ENCODE results near the gene TNFAIP2. TPM values are rescaled to one million over a fixed set of nuclear protein-coding genes. Genes with fewer than 3 reads are reported as not detected.

The TNFAIP2 gene
- total RNA-seq, 1 donor from 2014 or later = 4.3 TPM

GRCh38 chr14:103140316-103141109, 17.3 kb downstream of the TNFAIP2 start:
- no peak overlapping the region for H3K27ac Mint-ChIP-seq (ENCODE audit: unreplicated experiment)
- peaks cover 29% of the 10 kb centered on the region for H3K4me1 Mint-ChIP-seq (ENCODE audit: low read depth, unreplicated experiment)
- peaks cover 7% of the 10 kb centered on the region for H3K27me3 Mint-ChIP-seq (ENCODE audit: unreplicated experiment)
- TF ChIP-seq CTCF (IDR thresholded peaks at IDR 0.05; ENCODE audit: partially characterized antibody, unreplicated experiment) = no peak
- DNase-seq = no peak
- no peak overlapping the region for H3K4me3 Mint-ChIP-seq (ENCODE audit: unreplicated experiment)
- peaks cover 5% of the 10 kb centered on the region for H3K9me3 Mint-ChIP-seq (ENCODE audit: unreplicated experiment)
- H3K36me3 Mint-ChIP-seq (ENCODE audit: unreplicated experiment) = peaks cover 5% of the 10 kb centered on the region

GRCh38 chr14:103141117-103141796, 18.0 kb downstream of the TNFAIP2 start:
- DNase-seq = peak; percentile 36
- H3K9me3 Mint-ChIP-seq (ENCODE audit: unreplicated experiment) = peaks cover 5% of the 10 kb centered on the region
- H3K4me1 Mint-ChIP-seq (ENCODE audit: low read depth, unreplicated experiment) = peaks cover 29% of the 10 kb centered on the region
- peak overlapping the region; percentile 17 for H3K27ac Mint-ChIP-seq (ENCODE audit: unreplicated experiment)
- H3K4me3 Mint-ChIP-seq (ENCODE audit: unreplicated experiment) = peak overlapping the region; percentile 13
- peak; percentile 59 for TF ChIP-seq CTCF (IDR thresholded peaks at IDR 0.05; ENCODE audit: partially characterized antibody, unreplicated experiment)
- H3K27me3 Mint-ChIP-seq (ENCODE audit: unreplicated experiment) = peaks cover 7% of the 10 kb centered on the region
- H3K36me3 Mint-ChIP-seq (ENCODE audit: unreplicated experiment) = peaks cover 5% of the 10 kb centered on the region

GRCh38 chr14:103142026-103142425, 18.8 kb downstream of the TNFAIP2 start:
- H3K4me1 Mint-ChIP-seq (ENCODE audit: low read depth, unreplicated experiment) = peaks cover 27% of the 10 kb centered on the region
- no peak for TF ChIP-seq CTCF (IDR thresholded peaks at IDR 0.05; ENCODE audit: partially characterized antibody, unreplicated experiment)
- H3K36me3 Mint-ChIP-seq (ENCODE audit: unreplicated experiment) = peaks cover 5% of the 10 kb centered on the region
- no peak for DNase-seq
- H3K9me3 Mint-ChIP-seq (ENCODE audit: unreplicated experiment) = peaks cover 5% of the 10 kb centered on the region
- peak overlapping the region; percentile 68 for H3K4me3 Mint-ChIP-seq (ENCODE audit: unreplicated experiment)
- peaks cover 10% of the 10 kb centered on the region for H3K27me3 Mint-ChIP-seq (ENCODE audit: unreplicated experiment)
- H3K27ac Mint-ChIP-seq (ENCODE audit: unreplicated experiment) = peak overlapping the region; percentile 36

GRCh38 chr14:103142721-103143302, 19.6 kb downstream of the TNFAIP2 start:
- Mint-ChIP-seq H3K36me3 (ENCODE audit: unreplicated experiment) (peaks cover 5% of the 10 kb centered on the region), H3K27me3 (ENCODE audit: unreplicated experiment) (peaks cover 10% of the 10 kb centered on the region), H3K27ac (ENCODE audit: unreplicated experiment) (no peak overlapping the region), H3K4me3 (ENCODE audit: unreplicated experiment) (peak overlapping the region; percentile 68), H3K9me3 (ENCODE audit: unreplicated experiment) (peaks cover 5% of the 10 kb centered on the region), H3K4me1 (ENCODE audit: low read depth, unreplicated experiment) (peaks cover 27% of the 10 kb centered on the region)
- DNase-seq = no peak
- TF ChIP-seq CTCF (IDR thresholded peaks at IDR 0.05; ENCODE audit: partially characterized antibody, unreplicated experiment) = no peak
